HL-60 (cell line): ENCODE data around the gene DTX1.

Experiments
- DNase-seq, 2 experiments: peaks; one replicate each; pipeline ENCODE4 v3.0.0-alpha.2; 2010 to 2020; ENCODE audit warnings: low read depth in 1 of 2, low spot score in 1 of 2
- H3K27ac ChIP-seq: fragments of 250-450 bp; sonication (Bioruptor Pico); replicated peaks from 2 replicates; pipeline ENCODE4 v1.5.1; 2020; ENCODE audit warnings: mild to moderate bottlenecking, moderate library complexity
- H3K27me3 ChIP-seq: fragments of 250-450 bp; sonication (Bioruptor Pico); 2 replicates; pipeline ENCODE4 v1.5.1; 2021; ENCODE audit warnings: mild to moderate bottlenecking, moderate library complexity; ENCODE audit not compliant: insufficient read depth, poor library complexity, severe bottlenecking
- H3K4me3 ChIP-seq: replicated peaks from 2 replicates; pipeline ENCODE4 v1.5.1; 2011; ENCODE audit warnings: mild to moderate bottlenecking, control low read depth, low read length; ENCODE audit not compliant: insufficient read depth
- CTCF ChIP-seq: IDR thresholded peaks from one replicate; pipeline ENCODE4 v1.5.1; 2011; ENCODE audit warnings: low read length, control low read depth, inconsistent platforms; ENCODE audit not compliant: insufficient read depth
- GABPA ChIP-seq: IDR thresholded peaks from 2 replicates; pipeline ENCODE4 v1.6.1; 2012; ENCODE audit warnings: low read depth
- POLR2AphosphoS5 ChIP-seq: IDR thresholded peaks from 2 replicates; pipeline ENCODE4 v1.6.1; 2012; ENCODE audit warnings: low read depth
- REST ChIP-seq: IDR thresholded peaks from 2 replicates; pipeline ENCODE4 v1.6.1; 2012; ENCODE audit warnings: low read depth; ENCODE audit not compliant: insufficient replicate concordance
- SPI1 ChIP-seq: IDR thresholded peaks from 2 replicates; pipeline ENCODE4 v1.6.1; 2012; ENCODE audit warnings: low read depth, mild to moderate bottlenecking, borderline replicate concordance
- long read RNA-seq: library from polyadenylated mRNA; unstranded; transcript quantifications from one replicate; pipeline ENCODE4 v2.0.0, GENCODE V29; 2020

Gene DTX1
- long read RNA-seq, partial matches to known transcripts: 0 of 1 reads
- long read RNA-seq, other reads (novel, unspliced or antisense): 1 of 1 reads

- DNase-seq: no peak
- H3K27me3 ChIP-seq: peaks cover 19% of the 10 kb centered on the region
- H3K27ac ChIP-seq: no peak within 1 kb of the TSS
- TF ChIP-seq SPI1 (no peak), GABPA (no peak), POLR2AphosphoS5 (no peak), REST (no peak), CTCF (no peak)
- no peak within 1 kb of the TSS for H3K4me3 ChIP-seq
These were observed at the start of gene DTX1 for GRCh38 chr12:113056631-113057488. TSS of gene DTX1 (plus strand) at chr12:113056730. CDS start at chr12:113058193, 1,463 bp downstream.

GRCh38 chr12:113007166-113007565 lies 49.4 kb upstream of the DTX1 start:
- TF ChIP-seq SPI1: no peak
- no peak for TF ChIP-seq REST
- no peak for TF ChIP-seq CTCF
- no peak for TF ChIP-seq POLR2AphosphoS5
- TF ChIP-seq GABPA: no peak
- H3K4me3 ChIP-seq: no peak overlapping the region
- H3K27me3 ChIP-seq: peaks cover 2% of the 10 kb centered on the region
- no peak overlapping the region for H3K27ac ChIP-seq
- no peak for DNase-seq

GRCh38 chr12:113010701-113011100 lies 45.8 kb upstream of the DTX1 start:
- Histone ChIP-seq H3K27ac (no peak overlapping the region), H3K4me3 (no peak overlapping the region), H3K27me3 (peaks cover 2% of the 10 kb centered on the region)
- DNase-seq: no peak
- TF ChIP-seq CTCF (no peak), GABPA (no peak), REST (no peak), SPI1 (no peak)
